GM23338 (cell line): ENCODE measurements around the gene MIGA1. TPM values are rescaled to one million over a fixed set of nuclear protein-coding genes. Genes with fewer than 3 reads are reported as not detected.

Experiments used
- ATAC-seq: fragments of 200-7000 bp; cut with Tn5 transposase; 3 replicates; pipeline ENCODE4 v1.9.1; 2020
- DNase-seq: peaks from one replicate; pipeline ENCODE4 v3.0.0-alpha.2; 2015; ENCODE audit warnings: low spot score
- H2AFZ ChIP-seq: fragments of 200-600 bp; sonication (generic); 2 replicates; pipeline ENCODE4 v1.8.0; 2016; ENCODE audit warnings: antibody characterized with exemption, mild to moderate bottlenecking, moderate library complexity
- H3F3A ChIP-seq: fragments of 200-600 bp; sonication (generic); replicated peaks from 2 replicates; pipeline ENCODE4 v1.8.0; 2017; ENCODE audit warnings: antibody characterized with exemption, mixed run types, low read depth
- H3K27ac ChIP-seq: fragments of 200-600 bp; sonication (generic); 2 replicates; pipeline ENCODE4 v1.6.1; 2016; ENCODE audit warnings: low read depth
- H3K27me3 ChIP-seq: fragments of 200-600 bp; sonication (generic); 2 replicates; pipeline ENCODE4 v1.8.0; 2016; ENCODE audit warnings: mild to moderate bottlenecking, mixed run types, moderate library complexity; ENCODE audit not compliant: insufficient read depth
- H3K36me3 ChIP-seq: fragments of 200-600 bp; sonication (generic); 2 replicates; pipeline ENCODE4 v1.8.0; 2016; ENCODE audit warnings: mild to moderate bottlenecking; ENCODE audit not compliant: insufficient read depth
- H3K4me1 ChIP-seq: fragments of 200-600 bp; sonication (generic); 2 replicates; pipeline ENCODE4 v1.8.0; 2016; ENCODE audit warnings: mild to moderate bottlenecking, moderate library complexity; ENCODE audit not compliant: insufficient read depth
- H3K4me2 ChIP-seq: fragments of 200-600 bp; sonication (generic); 2 replicates; pipeline ENCODE4 v1.7.1; 2017; ENCODE audit warnings: mixed run types
- H3K4me3 ChIP-seq: fragments of 200-600 bp; sonication (generic); 2 replicates; pipeline ENCODE4 v1.6.1; 2016; ENCODE audit warnings: mixed run types
- H3K79me2 ChIP-seq: fragments of 200-600 bp; sonication (generic); replicated peaks from 2 replicates; pipeline ENCODE4 v1.8.0; 2017; ENCODE audit warnings: mild to moderate bottlenecking; ENCODE audit not compliant: insufficient read depth
- H3K9me2 ChIP-seq: fragments of 200-600 bp; sonication (generic); 2 replicates; pipeline ENCODE4 v1.8.0; 2017; ENCODE audit not compliant: insufficient read depth
- H4K20me1 ChIP-seq: fragments of 200-600 bp; sonication (generic); replicated peaks from 2 replicates; pipeline ENCODE4 v1.8.0; 2017; ENCODE audit warnings: mild to moderate bottlenecking; ENCODE audit not compliant: insufficient read depth
- H3K27ac Mint-ChIP-seq: 2 replicates; pipeline ENCODE4 v1.8.0; 2020; ENCODE audit warnings: inconsistent platforms, mild to moderate bottlenecking, moderate library complexity, mixed read lengths
- H3K27me3 Mint-ChIP-seq: 3 replicates; pipeline ENCODE4 v1.8.0; 2022; ENCODE audit warnings: low read depth, mild to moderate bottlenecking, moderate library complexity, mixed read lengths, inconsistent platforms; ENCODE audit not compliant: insufficient read depth, poor library complexity
- H3K36me3 Mint-ChIP-seq: 3 replicates; pipeline ENCODE4 v1.8.0; 2021; ENCODE audit warnings: low read depth, mild to moderate bottlenecking, inconsistent platforms, moderate library complexity, mixed read lengths
- H3K4me1 Mint-ChIP-seq: 3 replicates; pipeline ENCODE4 v1.8.0; 2020; ENCODE audit warnings: mild to moderate bottlenecking, inconsistent platforms, mixed read lengths
- H3K4me3 Mint-ChIP-seq: 3 replicates; pipeline ENCODE4 v1.8.0; 2021; ENCODE audit warnings: moderate library complexity, mild to moderate bottlenecking, inconsistent platforms, mixed read lengths
- H3K9me3 Mint-ChIP-seq: 3 replicates; pipeline ENCODE4 v1.8.0; 2020; ENCODE audit warnings: moderate library complexity, mild to moderate bottlenecking, inconsistent platforms, mixed read lengths
- ETS1 ChIP-seq: IDR thresholded peaks from 2 replicates; pipeline ENCODE4 v1.6.1; 2016; ENCODE audit warnings: antibody characterized with exemption
- EZH2 ChIP-seq: fragments of 200-600 bp; sonication (generic); IDR thresholded peaks from one replicate; pipeline ENCODE4 v1.8.0; 2017; ENCODE audit warnings: antibody characterized with exemption, mild to moderate bottlenecking, low read depth; ENCODE audit not compliant: unreplicated experiment
- JUNB ChIP-seq: IDR thresholded peaks from one replicate; pipeline ENCODE4 v1.6.1; 2016; ENCODE audit warnings: antibody characterized with exemption; ENCODE audit not compliant: unreplicated experiment
- NANOG ChIP-seq: IDR thresholded peaks from 2 replicates; pipeline ENCODE4 v1.6.1; 2016; ENCODE audit warnings: antibody characterized with exemption, borderline replicate concordance
- POLR2AphosphoS5 ChIP-seq: IDR thresholded peaks from 2 replicates; pipeline ENCODE4 v1.6.1; 2016; ENCODE audit warnings: antibody characterized with exemption, low read depth
- STAT1 ChIP-seq: IDR thresholded peaks from one replicate; pipeline ENCODE4 v1.6.1; 2016; ENCODE audit warnings: antibody characterized with exemption; ENCODE audit not compliant: unreplicated experiment
- ZNF114 ChIP-seq: fragments of 250-450 bp; sonication (Bioruptor Pico); IDR thresholded peaks from 2 replicates; pipeline ENCODE4 v1.5.0; 2020; ENCODE audit warnings: mild to moderate bottlenecking, moderate library complexity
- ZNF331 ChIP-seq: fragments of 250-450 bp; sonication (Bioruptor Pico); IDR thresholded peaks from 2 replicates; pipeline ENCODE4 v1.5.0; 2020; ENCODE audit warnings: low read depth, mild to moderate bottlenecking, moderate library complexity
- polyA plus RNA-seq: library from polyadenylated mRNA; unstranded; fragments of >200 nt; fragmentation: Nextera tagmentation; extraction: Ambion mirVana; gene quantifications from 2 replicates; pipeline ENCODE4 v1.2.1, GENCODE V29; 2016
- total RNA-seq: library from RNA; depleted of rRNA; stranded (reverse); fragments of >200 nt; shearing (Covaris generic); gene quantifications from 2 replicates; pipeline ENCODE4 v1.2.3, GENCODE V29; 2014
- TF ChIP-seq, protein P1 (sequence below): fragments of 250-450 bp; sonication (Bioruptor Pico); IDR thresholded peaks from 2 replicates; pipeline ENCODE4 v1.5.0; 2020; ENCODE audit warnings: mild to moderate bottlenecking, moderate library complexity

MIGA1 gene
- total and polyA plus RNA-seq, 2 experiments from 2014 or later, result 3.4 to 7.5 TPM

GRCh38 chr1:77858725-77859124 lies 79.3 kb downstream of the MIGA1 start:
- no peak overlapping the region for H3K4me3 ChIP-seq
- no peak for TF ChIP-seq ZNF331 (CRISPR knock-in tag)
- TF ChIP-seq, protein P1, sequence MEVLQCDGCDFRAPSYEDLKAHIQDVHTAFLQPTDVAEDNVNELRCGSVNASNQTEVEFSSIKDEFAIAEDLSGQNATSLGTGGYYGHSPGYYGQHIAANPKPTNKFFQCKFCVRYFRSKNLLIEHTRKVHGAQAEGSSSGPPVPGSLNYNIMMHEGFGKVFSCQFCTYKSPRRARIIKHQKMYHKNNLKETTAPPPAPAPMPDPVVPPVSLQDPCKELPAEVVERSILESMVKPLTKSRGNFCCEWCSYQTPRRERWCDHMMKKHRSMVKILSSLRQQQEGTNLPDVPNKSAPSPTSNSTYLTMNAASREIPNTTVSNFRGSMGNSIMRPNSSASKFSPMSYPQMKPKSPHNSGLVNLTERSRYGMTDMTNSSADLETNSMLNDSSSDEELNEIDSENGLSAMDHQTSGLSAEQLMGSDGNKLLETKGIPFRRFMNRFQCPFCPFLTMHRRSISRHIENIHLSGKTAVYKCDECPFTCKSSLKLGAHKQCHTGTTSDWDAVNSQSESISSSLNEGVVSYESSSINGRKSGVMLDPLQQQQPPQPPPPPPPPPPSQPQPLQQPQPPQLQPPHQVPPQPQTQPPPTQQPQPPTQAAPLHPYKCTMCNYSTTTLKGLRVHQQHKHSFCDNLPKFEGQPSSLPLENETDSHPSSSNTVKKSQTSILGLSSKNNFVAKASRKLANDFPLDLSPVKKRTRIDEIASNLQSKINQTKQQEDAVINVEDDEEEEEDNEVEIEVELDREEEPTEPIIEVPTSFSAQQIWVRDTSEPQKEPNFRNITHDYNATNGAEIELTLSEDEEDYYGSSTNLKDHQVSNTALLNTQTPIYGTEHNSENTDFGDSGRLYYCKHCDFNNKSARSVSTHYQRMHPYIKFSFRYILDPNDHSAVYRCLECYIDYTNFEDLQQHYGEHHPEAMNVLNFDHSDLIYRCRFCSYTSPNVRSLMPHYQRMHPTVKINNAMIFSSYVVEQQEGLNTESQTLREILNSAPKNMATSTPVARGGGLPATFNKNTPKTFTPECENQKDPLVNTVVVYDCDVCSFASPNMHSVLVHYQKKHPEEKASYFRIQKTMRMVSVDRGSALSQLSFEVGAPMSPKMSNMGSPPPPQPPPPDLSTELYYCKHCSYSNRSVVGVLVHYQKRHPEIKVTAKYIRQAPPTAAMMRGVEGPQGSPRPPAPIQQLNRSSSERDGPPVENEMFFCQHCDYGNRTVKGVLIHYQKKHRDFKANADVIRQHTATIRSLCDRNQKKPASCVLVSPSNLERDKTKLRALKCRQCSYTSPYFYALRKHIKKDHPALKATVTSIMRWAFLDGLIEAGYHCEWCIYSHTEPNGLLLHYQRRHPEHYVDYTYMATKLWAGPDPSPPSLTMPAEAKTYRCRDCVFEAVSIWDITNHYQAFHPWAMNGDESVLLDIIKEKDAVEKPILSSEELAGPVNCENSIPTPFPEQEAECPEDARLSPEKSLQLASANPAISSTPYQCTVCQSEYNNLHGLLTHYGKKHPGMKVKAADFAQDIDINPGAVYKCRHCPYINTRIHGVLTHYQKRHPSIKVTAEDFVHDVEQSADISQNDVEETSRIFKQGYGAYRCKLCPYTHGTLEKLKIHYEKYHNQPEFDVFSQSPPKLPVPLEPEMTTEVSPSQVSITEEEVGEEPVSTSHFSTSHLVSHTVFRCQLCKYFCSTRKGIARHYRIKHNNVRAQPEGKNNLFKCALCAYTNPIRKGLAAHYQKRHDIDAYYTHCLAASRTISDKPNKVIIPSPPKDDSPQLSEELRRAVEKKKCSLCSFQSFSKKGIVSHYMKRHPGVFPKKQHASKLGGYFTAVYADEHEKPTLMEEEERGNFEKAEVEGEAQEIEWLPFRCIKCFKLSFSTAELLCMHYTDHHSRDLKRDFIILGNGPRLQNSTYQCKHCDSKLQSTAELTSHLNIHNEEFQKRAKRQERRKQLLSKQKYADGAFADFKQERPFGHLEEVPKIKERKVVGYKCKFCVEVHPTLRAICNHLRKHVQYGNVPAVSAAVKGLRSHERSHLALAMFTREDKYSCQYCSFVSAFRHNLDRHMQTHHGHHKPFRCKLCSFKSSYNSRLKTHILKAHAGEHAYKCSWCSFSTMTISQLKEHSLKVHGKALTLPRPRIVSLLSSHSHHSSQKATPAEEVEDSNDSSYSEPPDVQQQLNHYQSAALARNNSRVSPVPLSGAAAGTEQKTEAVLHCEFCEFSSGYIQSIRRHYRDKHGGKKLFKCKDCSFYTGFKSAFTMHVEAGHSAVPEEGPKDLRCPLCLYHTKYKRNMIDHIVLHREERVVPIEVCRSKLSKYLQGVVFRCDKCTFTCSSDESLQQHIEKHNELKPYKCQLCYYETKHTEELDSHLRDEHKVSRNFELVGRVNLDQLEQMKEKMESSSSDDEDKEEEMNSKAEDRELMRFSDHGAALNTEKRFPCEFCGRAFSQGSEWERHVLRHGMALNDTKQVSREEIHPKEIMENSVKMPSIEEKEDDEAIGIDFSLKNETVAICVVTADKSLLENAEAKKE (CRISPR knock-in tag), result no peak
- TF ChIP-seq EZH2, result no peak
- no peak for TF ChIP-seq ETS1
- TF ChIP-seq POLR2AphosphoS5, result no peak
- no peak for TF ChIP-seq STAT1
- TF ChIP-seq ZNF114, result no peak
- TF ChIP-seq NANOG, result no peak
- no peak for TF ChIP-seq JUNB
- H3K4me1 ChIP-seq, result no peaks in the 10 kb centered on the region
- no peak overlapping the region for H2AFZ ChIP-seq
- DNase-seq, result no peak
- H3K27me3 Mint-ChIP-seq, result no peaks in the 10 kb centered on the region
- H3K9me3 Mint-ChIP-seq, result no peaks in the 10 kb centered on the region; the same call in 2 of the 3 replicates
- no peak overlapping the region for H3K27ac Mint-ChIP-seq
- no peaks in the 10 kb centered on the region for H3K27me3 ChIP-seq
- H3K36me3 Mint-ChIP-seq, result peaks cover 17% of the 10 kb centered on the region; the same call in 2 of the 3 replicates
- H3K9me2 ChIP-seq, result no peaks in the 10 kb centered on the region
- H3K4me3 Mint-ChIP-seq, result no peak overlapping the region
- H4K20me1 ChIP-seq, result no peaks in the 10 kb centered on the region
- no peaks in the 10 kb centered on the region; the same call in 1 of the 2 replicates for H3K79me2 ChIP-seq
- ATAC-seq, result peak; percentile 67
- no peaks in the 10 kb centered on the region for H3K4me1 Mint-ChIP-seq
- no peak overlapping the region for H3K27ac ChIP-seq
- H3K4me2 ChIP-seq, result no peak overlapping the region
- peaks cover 3% of the 10 kb centered on the region; the same call in 1 of the 2 replicates for H3K36me3 ChIP-seq
- H3F3A ChIP-seq, result no peaks in the 10 kb centered on the region
